Measurements from ENCODE around the gene CBX7. TPM values are rescaled to one million over a fixed set of nuclear protein-coding genes. Genes with fewer than 3 reads are reported as not detected.

The CBX7 gene
- polyA plus RNA-seq, 1 experiment, result 2.2 TPM

DNA sequence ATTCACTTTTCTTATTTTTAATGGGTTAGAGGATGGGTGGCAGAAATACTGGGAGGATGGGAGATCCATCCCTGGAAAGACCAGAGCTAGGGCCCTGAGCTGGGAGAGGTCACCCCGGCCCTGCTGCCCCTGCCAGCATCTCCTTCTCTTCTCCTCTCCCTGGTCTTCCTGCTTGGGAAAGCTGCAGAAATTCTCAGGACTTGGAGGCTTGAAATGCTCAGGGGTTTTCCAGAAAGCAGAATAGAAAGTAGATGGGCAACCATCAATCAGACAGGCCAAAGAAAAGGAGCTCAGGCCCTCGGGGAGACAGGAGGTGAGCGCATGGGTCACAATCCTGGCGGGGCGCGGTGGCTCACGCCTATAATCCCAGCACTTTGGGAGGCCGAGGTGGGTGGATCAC is 53.9 kb downstream of the CBX7 start:
- POLR2A ChIA-PET, result no interaction called here

DNA sequence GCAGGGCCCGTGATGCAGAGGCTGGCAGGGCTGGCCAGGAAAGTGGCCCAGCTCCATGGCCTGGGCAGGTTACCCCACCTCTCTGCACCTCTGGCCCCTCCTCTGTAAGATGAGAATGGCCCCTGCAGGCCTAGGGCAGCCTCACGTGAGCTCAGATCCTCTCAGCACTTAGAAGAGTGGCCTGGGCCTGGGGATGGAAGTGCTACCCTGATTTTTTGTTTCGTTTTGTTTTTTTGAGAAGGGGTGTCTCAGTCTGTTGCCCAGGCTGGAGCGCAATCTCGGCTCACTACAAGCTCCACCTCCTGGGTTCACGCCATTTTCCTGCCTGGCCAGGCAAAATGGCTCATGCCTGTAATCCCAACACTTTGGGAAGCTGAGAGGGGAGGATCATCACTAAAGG is 54.5 kb downstream of the CBX7 start:
- TF ChIP-seq, protein P1, sequence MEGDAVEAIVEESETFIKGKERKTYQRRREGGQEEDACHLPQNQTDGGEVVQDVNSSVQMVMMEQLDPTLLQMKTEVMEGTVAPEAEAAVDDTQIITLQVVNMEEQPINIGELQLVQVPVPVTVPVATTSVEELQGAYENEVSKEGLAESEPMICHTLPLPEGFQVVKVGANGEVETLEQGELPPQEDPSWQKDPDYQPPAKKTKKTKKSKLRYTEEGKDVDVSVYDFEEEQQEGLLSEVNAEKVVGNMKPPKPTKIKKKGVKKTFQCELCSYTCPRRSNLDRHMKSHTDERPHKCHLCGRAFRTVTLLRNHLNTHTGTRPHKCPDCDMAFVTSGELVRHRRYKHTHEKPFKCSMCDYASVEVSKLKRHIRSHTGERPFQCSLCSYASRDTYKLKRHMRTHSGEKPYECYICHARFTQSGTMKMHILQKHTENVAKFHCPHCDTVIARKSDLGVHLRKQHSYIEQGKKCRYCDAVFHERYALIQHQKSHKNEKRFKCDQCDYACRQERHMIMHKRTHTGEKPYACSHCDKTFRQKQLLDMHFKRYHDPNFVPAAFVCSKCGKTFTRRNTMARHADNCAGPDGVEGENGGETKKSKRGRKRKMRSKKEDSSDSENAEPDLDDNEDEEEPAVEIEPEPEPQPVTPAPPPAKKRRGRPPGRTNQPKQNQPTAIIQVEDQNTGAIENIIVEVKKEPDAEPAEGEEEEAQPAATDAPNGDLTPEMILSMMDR (IDR thresholded peaks at IDR 0.05; ENCODE audit: low read depth, low read length), result no peak
- POLR2A ChIA-PET, result no interaction called here
- Histone ChIP-seq H3K9me3 (ENCODE audit: control insufficient read depth, insufficient read depth, low read length) (no peaks in the 10 kb centered on the region; the same call in 1 of the 2 replicates), H3K4me3 (ENCODE audit: low read depth, low read length) (no peak overlapping the region), H3K27ac (ENCODE audit: low read depth, low read length) (no peak overlapping the region), H3K27me3 (ENCODE audit: control insufficient read depth, insufficient read depth, low read length) (peaks cover 3% of the 10 kb centered on the region)
- no peak for DNase-seq (ENCODE audit: low read depth, low spot score)
- CTCF ChIA-PET, result interaction anchor here (0.8 to 1.0 kb wide), 2 partner anchors 24 to 228 kb away, joined by 3 read pairs; no protein-coding TSS in a partner anchor

More for the DNA sequence above, 53.9 kb downstream of the CBX7 start:
- no peak for DNase-seq (ENCODE audit: low read depth, low spot score)
- TF ChIP-seq, protein P1 (IDR thresholded peaks at IDR 0.05; ENCODE audit: low read depth, low read length), result no peak
- H3K4me3 ChIP-seq (ENCODE audit: low read depth, low read length), result no peak overlapping the region
- peaks cover 3% of the 10 kb centered on the region for H3K27me3 ChIP-seq (ENCODE audit: control insufficient read depth, insufficient read depth, low read length)
- H3K9me3 ChIP-seq (ENCODE audit: control insufficient read depth, insufficient read depth, low read length), result no peaks in the 10 kb centered on the region; the same call in 1 of the 2 replicates
- CTCF ChIA-PET, result interaction anchor here (0.8 to 1.1 kb wide), 3 partner anchors 23 to 229 kb away, joined by 3 read pairs; no protein-coding TSS in a partner anchor
- no peak overlapping the region for H3K27ac ChIP-seq (ENCODE audit: low read depth, low read length)

DNA sequence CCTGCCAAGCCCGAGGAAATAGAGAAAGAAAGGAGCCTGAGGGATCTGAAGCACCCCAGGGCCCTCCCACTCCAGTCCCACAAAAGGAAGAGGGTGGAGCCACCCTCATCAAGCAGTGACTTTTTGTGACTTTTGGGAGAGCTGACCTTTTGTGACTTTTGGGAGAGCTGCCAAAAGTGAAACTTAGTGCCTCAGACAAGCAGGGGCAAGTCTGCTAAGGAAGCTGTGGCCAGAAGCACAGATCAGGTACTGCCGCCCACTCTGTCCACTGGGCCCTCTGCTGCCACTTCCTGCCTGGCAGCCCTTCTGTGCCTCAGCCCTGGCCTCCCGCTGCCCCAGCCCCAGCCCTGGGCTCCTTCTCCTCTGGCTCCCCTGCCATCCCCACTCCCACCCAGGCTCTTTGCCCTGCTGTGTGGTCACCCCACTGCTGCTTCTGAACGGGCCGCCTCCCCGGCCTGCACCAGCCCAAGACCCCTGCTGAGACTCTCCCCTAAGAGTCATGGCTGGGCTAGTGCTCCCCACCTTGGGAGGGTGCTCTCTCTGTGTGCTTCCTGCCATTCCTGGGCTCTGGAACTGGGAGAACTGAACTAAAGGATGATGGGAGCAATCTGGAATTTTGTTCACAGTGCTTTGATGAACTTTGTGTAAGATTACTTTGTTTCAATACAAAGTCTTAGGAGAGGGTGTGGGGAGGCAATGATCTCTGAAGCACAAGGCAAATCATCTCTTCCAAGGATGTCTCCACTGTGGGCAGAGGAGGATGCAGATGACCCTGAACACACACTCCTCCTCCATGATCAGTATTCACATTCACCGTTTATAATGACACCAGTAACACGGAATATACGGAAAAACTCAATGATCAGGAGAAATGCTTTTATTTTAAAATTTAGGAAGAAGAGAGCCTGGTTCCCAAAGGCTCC is 55.1 kb downstream of the CBX7 start, which contains the start of gene APOBEC3H:
Gene APOBEC3H, plus strand, starts transcription at position 147 of the 923 bp plus-strand sequence. CDS start 3,035 bp downstream, outside the sequence.
- Histone ChIP-seq H3K9me3 (ENCODE audit: control insufficient read depth, insufficient read depth, low read length) (no peaks in the 10 kb centered on the region; the same call in 1 of the 2 replicates), H3K27me3 (ENCODE audit: control insufficient read depth, insufficient read depth, low read length) (peaks cover 9% of the 10 kb centered on the region), H3K4me3 (ENCODE audit: low read depth, low read length) (no peak within 1 kb of the TSS), H3K27ac (ENCODE audit: low read depth, low read length) (no peak within 1 kb of the TSS)
- ChIA-PET POLR2A (no interaction called here), CTCF (interaction anchor here (0.8 to 1.0 kb wide), 2 partner anchors 24 to 227 kb away, joined by 3 read pairs; no protein-coding TSS in a partner anchor)
- DNase-seq (ENCODE audit: low read depth, low spot score), result no peak
- TF ChIP-seq, protein P1 (IDR thresholded peaks at IDR 0.05; ENCODE audit: low read depth, low read length), result no peak

DNA sequence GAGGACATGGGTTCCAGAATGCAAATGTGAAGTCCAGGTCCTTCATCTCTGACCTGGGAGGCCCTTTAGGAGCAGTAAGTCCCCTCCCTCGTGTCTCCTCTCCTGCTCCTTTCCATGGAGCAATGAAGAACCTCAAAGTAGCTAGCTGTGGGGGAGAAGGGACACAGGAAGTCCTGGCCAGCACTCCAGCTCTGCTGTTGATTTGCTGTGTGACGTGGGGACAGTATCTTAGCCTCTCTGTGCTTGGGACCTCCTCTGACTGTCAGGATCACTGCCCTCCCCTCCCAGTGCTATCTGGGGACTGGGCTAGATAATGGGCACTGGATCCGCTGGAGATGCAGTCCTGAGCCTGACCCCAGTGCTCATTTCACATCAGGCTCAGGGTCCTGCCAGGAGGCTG is 56.5 kb downstream of the CBX7 start:
- Histone ChIP-seq H3K9me3 (ENCODE audit: control insufficient read depth, insufficient read depth, low read length) (no peaks in the 10 kb centered on the region; the same call in 1 of the 2 replicates), H3K4me3 (ENCODE audit: low read depth, low read length) (no peak overlapping the region), H3K27ac (ENCODE audit: low read depth, low read length) (no peak overlapping the region), H3K27me3 (ENCODE audit: control insufficient read depth, insufficient read depth, low read length) (peaks cover 14% of the 10 kb centered on the region)
- no peak for DNase-seq (ENCODE audit: low read depth, low spot score)
- ChIA-PET CTCF (no interaction called here), POLR2A (no interaction called here)
- TF ChIP-seq, protein P1 (IDR thresholded peaks at IDR 0.05; ENCODE audit: low read depth, low read length), result no peak
